Measurements from ENCODE around the gene MYH8.
A peak's percentile ranks its signal among the peaks of the same experiment; 100 is the strongest.

The MYH8 gene

DNA sequence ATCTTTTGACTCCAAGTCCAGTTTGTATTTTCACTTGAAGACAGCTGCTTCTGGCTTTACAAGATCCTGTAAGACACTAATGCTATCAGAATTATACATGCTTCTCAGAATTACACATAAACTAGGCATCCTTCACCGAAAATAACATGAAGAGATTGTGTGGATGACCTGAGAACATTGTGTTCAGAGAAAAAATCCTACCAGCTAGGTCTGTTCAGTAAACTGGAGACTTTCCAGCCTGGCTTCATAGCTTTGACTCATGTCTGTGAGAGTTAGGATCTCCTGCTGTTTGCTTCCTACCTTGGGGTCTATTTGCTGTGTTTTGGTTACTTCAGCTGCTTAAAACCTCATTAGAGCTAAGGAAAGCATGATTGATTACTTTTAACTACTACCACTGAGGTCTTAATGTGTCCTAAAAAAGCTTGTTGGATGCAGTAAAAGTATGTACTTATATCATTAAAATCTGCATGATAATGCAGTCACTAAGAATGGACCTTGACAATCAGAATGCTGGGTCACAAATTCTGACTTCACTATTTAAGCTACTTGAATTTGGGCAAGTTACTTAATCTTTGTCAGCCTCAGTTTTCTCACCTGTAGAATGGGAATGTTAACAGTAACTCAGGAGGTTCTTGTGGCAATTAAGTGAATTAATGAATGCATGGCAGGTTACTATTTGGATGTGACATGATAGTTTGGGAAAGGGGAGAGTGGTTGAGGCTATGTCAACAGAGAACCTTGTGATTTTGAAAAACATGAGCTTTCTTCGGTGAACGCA, 40.9 kb downstream of the MYH8 start:
- no peak for DNase-seq
- ATAC-seq, result no peak

- no peak for ATAC-seq
- no peak for DNase-seq
These were observed 48.8 kb downstream of the MYH8 start, which contains the start of gene MYH13 for GRCh38 chr17:10372906-10373305. TSS of gene MYH13 (minus strand) at chr17:10373006. CDS start at chr17:10364530, 8,476 bp downstream.

DNA sequence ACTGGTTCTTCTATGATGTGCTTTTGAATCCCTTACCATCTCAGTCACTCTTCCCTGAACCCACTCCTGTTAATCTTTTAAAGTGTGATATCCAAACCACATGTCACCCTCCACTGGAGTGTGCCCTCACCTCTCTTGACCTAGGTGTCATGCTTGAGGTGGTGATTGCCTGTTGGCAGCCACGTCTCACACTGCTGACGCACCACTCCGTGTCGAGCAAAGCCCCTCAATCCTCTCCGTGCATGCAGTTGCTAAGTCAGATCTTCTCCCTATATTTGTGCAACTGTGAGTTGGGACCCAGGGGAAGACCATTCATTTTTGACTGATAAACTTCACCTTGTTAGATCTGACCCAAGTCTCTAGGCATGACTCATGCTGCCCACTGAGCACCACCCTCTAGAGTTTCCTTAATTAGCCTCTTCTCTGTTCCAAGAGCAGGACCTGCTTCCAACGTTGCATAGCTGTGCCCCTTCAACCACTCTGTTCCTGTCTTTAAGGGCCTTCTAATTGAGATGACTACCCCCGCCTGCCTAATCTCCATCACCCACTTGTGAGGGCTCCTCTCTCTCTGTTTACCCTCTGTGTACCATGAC, 51.6 kb downstream of the MYH8 start:
- ATAC-seq (no peak), DNase-seq (no peak)

- no peak for DNase-seq
- no peak for ATAC-seq
These were observed 52.5 kb downstream of the MYH8 start for GRCh38 chr17:10369239-10369638.

DNA sequence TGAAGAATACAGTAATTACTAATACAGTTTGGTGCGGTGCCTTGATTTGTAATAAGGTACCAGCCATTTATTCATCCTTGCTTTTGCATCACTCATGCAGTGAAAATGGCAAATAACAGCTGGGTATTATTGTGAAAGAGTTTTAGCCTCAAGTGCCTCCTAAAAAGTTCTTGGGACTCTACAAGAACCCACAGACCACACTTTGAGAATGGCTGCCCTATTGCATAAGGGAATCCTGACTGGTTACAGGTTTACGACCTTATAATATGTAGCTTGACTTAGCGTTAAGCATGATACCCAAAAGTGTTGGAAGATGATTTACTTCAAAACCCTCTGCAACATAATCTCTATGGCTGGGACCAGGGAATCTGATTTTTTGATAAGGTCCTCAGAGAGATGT, 53.2 kb downstream of the MYH8 start:
- ATAC-seq (no peak), DNase-seq (no peak)

- no peak for DNase-seq
- ATAC-seq, result no peak
These were observed 61.2 kb downstream of the MYH8 start for GRCh38 chr17:10360578-10360977.

DNA sequence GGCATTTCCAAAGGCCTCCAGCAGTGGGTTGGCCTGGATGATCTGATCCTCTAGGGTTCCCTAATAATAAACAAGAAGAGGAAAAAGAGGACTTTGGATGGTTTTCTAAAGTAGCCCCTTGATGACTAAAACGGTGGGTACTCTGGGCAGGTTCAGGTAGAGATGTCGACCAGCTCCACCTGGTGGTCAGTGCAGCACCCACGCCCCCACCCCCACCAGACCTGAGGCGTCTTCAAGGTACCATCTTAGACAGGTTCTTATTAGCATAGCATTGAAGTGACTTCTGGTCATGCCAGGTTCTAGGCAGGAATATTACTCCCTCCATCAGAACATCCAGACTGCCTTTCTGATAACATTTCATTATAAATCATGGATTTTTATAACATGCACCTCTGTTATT, 64.0 kb downstream of the MYH8 start:
- peak; percentile 21 for DNase-seq
- ATAC-seq, result no peak

- ATAC-seq (no peak), DNase-seq (no peak)
These were observed 67.1 kb downstream of the MYH8 start for GRCh38 chr17:10354651-10355050.

GRCh38 chr17:10352893-10353292, 68.9 kb downstream of the MYH8 start:
- ATAC-seq (no peak), DNase-seq (no peak)

GRCh38 chr17:10349403-10349802, 72.3 kb downstream of the MYH8 start:
- DNase-seq, result peak; percentile 8
- no peak for ATAC-seq

DNA sequence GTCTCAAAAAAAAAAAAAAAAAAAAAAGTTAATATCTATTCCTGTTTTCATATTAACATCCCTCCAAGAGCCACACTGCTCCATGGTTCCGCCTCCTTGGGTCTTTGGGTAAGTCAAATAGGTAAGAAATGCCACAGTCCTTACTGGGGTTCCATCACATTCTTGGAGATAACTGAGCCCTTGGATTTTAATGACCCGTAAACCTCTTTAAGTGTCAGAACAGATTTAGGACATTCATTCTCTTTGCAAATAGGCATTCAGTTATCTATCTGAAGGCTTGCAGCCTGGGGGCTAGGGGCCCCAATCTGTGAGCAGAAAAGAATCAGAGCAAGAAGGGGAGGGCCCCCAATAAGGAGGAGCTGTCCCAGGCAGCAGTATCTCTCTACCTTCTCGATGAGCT, 76.9 kb downstream of the MYH8 start:
- ATAC-seq (no peak), DNase-seq (no peak)
